ENCODE results near the gene ZNF407.

DNA sequence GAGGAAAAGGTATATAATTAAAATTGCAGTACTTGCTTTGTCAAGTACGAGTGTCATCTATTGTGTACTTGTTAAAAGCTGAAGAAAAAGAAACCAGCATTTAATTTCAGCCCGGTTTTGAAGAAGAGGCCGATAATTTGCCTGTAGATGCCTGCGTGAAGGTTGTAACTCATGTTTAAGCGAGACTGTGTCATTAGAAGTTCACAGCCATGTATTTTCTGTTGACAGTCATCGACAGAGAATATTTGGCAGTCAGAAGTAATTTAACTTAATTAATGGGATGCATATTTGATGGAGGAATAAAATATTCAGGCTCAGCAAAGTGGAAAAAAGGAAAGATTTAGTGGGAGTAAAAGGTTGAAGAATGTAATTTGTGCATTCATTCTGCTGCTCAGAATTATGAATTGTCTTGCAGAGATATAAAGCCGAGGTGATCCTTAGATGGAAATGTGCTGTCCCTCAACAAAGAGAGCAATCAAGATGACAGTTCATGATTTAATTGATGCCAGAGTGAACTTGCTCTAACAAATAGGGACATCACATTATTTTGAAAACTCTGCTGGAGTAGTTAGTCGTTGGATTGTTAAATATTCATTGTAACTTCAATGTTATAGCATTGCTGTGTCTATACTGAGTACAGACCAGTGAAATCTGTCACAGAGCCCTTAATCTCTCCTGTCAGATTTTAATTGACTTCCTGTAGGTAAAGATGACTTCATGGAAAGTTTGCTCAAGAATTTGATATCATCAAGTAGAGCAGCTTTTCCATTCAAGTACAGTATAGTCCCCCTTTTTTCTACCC lies 53.9 kb downstream of the ZNF407 start:
- TF ChIP-seq ARNT (IDR thresholded peaks at IDR 0.05), result no peak
- TF ChIP-seq, protein P1, sequence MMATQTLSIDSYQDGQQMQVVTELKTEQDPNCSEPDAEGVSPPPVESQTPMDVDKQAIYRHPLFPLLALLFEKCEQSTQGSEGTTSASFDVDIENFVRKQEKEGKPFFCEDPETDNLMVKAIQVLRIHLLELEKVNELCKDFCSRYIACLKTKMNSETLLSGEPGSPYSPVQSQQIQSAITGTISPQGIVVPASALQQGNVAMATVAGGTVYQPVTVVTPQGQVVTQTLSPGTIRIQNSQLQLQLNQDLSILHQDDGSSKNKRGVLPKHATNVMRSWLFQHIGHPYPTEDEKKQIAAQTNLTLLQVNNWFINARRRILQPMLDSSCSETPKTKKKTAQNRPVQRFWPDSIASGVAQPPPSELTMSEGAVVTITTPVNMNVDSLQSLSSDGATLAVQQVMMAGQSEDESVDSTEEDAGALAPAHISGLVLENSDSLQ (IDR thresholded peaks at IDR 0.05), result peak; percentile 33; the same call in 1 of the 2 replicates
- TF ChIP-seq LEF1 (IDR thresholded peaks at IDR 0.05; ENCODE audit: borderline replicate concordance), result no peak
- no peak for TF ChIP-seq FOXM1 (IDR thresholded peaks at IDR 0.05; ENCODE audit: borderline replicate concordance)
- TF ChIP-seq CTBP1 (IDR thresholded peaks at IDR 0.05; ENCODE audit: borderline replicate concordance), result no peak
- TF ChIP-seq ELF4 (IDR thresholded peaks at IDR 0.05), result no peak
- TF ChIP-seq NFRKB (IDR thresholded peaks at IDR 0.05), result no peak
